Measurements from ENCODE around the gene CHAT. TPM values are rescaled to one million over a fixed set of nuclear protein-coding genes. Genes with fewer than 3 reads are reported as not detected.

The CHAT gene
- total RNA-seq, 1 experiment from 2014 or later, result not detected

DNA sequence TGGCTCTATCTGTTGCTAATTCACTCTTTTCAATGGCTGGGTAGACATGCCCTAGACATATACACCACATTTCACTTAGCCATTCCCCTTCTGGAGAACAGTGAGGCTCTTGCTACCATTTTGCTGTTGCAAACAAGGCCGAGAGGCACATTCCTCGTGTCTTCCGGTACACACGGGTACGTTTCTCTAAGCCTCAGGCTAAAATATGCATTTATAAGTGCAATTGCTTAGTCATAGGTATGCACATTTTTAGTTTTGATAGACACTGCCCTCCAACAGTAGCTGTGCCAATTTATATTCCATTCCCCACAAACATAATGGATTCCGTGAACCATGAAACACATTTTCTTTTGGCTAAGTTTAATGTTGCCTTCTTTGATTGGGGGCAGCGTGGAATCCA lies 13.2 kb downstream of the CHAT start:
- ChIA-PET POLR2A (ENCODE audit: unreplicated experiment) (no interaction called here), CTCF (no interaction called here)
- H3K4me2 ChIP-seq, result no peak overlapping the region
- intact Hi-C loops (cut with micrococcal nuclease; ENCODE audit: unreplicated experiment), result no loop called here
- no TSS peak for BruUV-seq (replicated peaks)
- no peaks in the 10 kb centered on the region for H3K4me1 ChIP-seq (replicated peaks; ENCODE audit: insufficient read depth)
- no peak overlapping the region for H3K4me3 ChIP-seq
- no peaks in the 10 kb centered on the region for H3F3A ChIP-seq (ENCODE audit: insufficient read depth, low read depth)
- no peaks in the 10 kb centered on the region for H3K36me3 ChIP-seq (ENCODE audit: low read depth)
- no peaks in the 10 kb centered on the region for H3K9me3 ChIP-seq (ENCODE audit: insufficient read depth, low read depth)
- H3K27me3 ChIP-seq (ENCODE audit: insufficient read depth, low read depth), result no peaks in the 10 kb centered on the region
- H3K27ac ChIP-seq, result no peak overlapping the region
- TF ChIP-seq, protein P1, sequence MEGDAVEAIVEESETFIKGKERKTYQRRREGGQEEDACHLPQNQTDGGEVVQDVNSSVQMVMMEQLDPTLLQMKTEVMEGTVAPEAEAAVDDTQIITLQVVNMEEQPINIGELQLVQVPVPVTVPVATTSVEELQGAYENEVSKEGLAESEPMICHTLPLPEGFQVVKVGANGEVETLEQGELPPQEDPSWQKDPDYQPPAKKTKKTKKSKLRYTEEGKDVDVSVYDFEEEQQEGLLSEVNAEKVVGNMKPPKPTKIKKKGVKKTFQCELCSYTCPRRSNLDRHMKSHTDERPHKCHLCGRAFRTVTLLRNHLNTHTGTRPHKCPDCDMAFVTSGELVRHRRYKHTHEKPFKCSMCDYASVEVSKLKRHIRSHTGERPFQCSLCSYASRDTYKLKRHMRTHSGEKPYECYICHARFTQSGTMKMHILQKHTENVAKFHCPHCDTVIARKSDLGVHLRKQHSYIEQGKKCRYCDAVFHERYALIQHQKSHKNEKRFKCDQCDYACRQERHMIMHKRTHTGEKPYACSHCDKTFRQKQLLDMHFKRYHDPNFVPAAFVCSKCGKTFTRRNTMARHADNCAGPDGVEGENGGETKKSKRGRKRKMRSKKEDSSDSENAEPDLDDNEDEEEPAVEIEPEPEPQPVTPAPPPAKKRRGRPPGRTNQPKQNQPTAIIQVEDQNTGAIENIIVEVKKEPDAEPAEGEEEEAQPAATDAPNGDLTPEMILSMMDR (conservative IDR thresholded peaks at IDR 0.05), result no peak
- TF ChIP-seq EZH2 (IDR thresholded peaks at IDR 0.05; ENCODE audit: low read depth), result no peak
- H3K9me2 ChIP-seq (ENCODE audit: insufficient read depth), result no peaks in the 10 kb centered on the region
- H2AFZ ChIP-seq, result no peak overlapping the region
- DNase-seq, result no peak
- H4K20me1 ChIP-seq (ENCODE audit: insufficient read depth), result no peaks in the 10 kb centered on the region
- no peaks in the 10 kb centered on the region for H3K79me2 ChIP-seq (ENCODE audit: low read depth)

DNA sequence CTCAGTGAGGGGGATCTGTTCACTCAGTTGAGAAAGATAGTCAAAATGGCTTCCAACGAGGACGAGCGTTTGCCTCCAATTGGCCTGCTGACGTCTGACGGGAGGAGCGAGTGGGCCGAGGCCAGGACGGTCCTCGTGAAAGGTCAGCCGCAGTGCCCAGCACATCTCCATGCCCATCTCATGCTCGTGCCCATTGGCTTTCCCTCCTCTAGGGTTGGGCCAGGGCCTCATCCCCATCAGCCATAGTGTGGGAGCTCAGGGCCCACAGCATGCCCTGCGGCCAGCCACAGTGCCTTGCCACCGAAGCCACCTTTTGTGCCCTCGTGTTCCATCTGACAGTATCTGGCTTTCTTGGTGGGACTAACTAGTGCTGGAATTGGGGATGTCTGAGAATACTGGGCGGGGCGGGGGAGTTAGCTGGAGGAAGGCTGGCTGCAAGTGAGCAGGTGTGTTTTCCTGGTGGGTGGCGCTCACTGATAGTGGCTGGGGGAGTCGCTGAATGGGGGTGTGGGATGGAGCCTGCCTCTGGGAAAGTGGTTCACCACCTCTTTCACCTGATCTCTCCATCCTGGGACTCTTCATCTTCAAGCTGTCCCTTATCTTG lies 13.9 kb downstream of the CHAT start:
- POLR2A ChIA-PET (ENCODE audit: unreplicated experiment), result no interaction called here
- no TSS peak for BruUV-seq (replicated peaks)
- CTCF ChIA-PET, result no interaction called here
- Histone ChIP-seq H2AFZ (no peak overlapping the region), H3K4me2 (no peak overlapping the region), H3K36me3 (ENCODE audit: low read depth) (no peaks in the 10 kb centered on the region), H3K27me3 (ENCODE audit: insufficient read depth, low read depth) (no peaks in the 10 kb centered on the region), H3K9me2 (ENCODE audit: insufficient read depth) (no peaks in the 10 kb centered on the region), H3K79me2 (ENCODE audit: low read depth) (no peaks in the 10 kb centered on the region), H3K9me3 (ENCODE audit: insufficient read depth, low read depth) (no peaks in the 10 kb centered on the region), H3F3A (ENCODE audit: insufficient read depth, low read depth) (no peaks in the 10 kb centered on the region), H3K4me1 (replicated peaks; ENCODE audit: insufficient read depth) (peaks cover 2% of the 10 kb centered on the region; the same call in 1 of the 2 replicates), H4K20me1 (ENCODE audit: insufficient read depth) (no peaks in the 10 kb centered on the region), H3K4me3 (no peak overlapping the region), H3K27ac (no peak overlapping the region)
- DNase-seq, result no peak
- intact Hi-C loops (cut with micrococcal nuclease; ENCODE audit: unreplicated experiment), result no loop called here
- TF ChIP-seq, protein P1 (conservative IDR thresholded peaks at IDR 0.05), result no peak
- TF ChIP-seq EZH2 (IDR thresholded peaks at IDR 0.05; ENCODE audit: low read depth), result no peak

DNA sequence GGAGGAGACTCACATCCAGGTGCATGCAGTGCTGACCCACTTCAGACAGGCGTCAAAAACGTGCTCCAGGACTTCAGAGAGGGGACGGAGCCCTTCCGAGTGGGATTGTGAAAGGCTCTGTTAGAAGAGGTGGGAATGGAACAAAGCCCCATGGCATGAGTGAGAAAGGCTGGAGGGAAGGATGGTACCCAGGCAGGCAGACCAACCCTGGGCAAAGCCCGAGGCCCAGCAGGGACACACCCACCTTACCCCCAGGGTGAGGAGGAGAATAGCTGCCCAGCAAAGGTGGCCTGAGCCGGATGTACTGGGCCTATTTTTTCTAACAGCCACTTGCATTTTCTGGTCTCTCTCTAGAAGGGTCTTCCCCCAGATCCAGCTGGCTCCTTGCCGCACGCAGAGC lies 14.8 kb downstream of the CHAT start:
- no peaks in the 10 kb centered on the region for H3K9me2 ChIP-seq (ENCODE audit: insufficient read depth)
- H3K4me3 ChIP-seq, result no peak overlapping the region
- H3K27ac ChIP-seq, result no peak overlapping the region
- no peak overlapping the region for H3K4me2 ChIP-seq
- H3K36me3 ChIP-seq (ENCODE audit: low read depth), result no peaks in the 10 kb centered on the region
- POLR2A ChIA-PET (ENCODE audit: unreplicated experiment), result no interaction called here
- no peak overlapping the region for H2AFZ ChIP-seq
- no peaks in the 10 kb centered on the region for H4K20me1 ChIP-seq (ENCODE audit: insufficient read depth)
- H3K4me1 ChIP-seq (replicated peaks; ENCODE audit: insufficient read depth), result peaks cover 6% of the 10 kb centered on the region; the same call in 1 of the 2 replicates
- CTCF ChIA-PET, result no interaction called here
- no peak for TF ChIP-seq EZH2 (IDR thresholded peaks at IDR 0.05; ENCODE audit: low read depth)
- TF ChIP-seq, protein P1 (conservative IDR thresholded peaks at IDR 0.05), result no peak
- no peaks in the 10 kb centered on the region for H3K79me2 ChIP-seq (ENCODE audit: low read depth)
- DNase-seq, result no peak
- intact Hi-C loops (cut with micrococcal nuclease; ENCODE audit: unreplicated experiment), result no loop called here
- no peaks in the 10 kb centered on the region for H3F3A ChIP-seq (ENCODE audit: insufficient read depth, low read depth)
- H3K27me3 ChIP-seq (ENCODE audit: insufficient read depth, low read depth), result no peaks in the 10 kb centered on the region
- BruUV-seq (replicated peaks), result no TSS peak
- H3K9me3 ChIP-seq (ENCODE audit: insufficient read depth, low read depth), result no peaks in the 10 kb centered on the region
